ENCODE data around the gene SHISA5.

SHISA5 gene

DNA sequence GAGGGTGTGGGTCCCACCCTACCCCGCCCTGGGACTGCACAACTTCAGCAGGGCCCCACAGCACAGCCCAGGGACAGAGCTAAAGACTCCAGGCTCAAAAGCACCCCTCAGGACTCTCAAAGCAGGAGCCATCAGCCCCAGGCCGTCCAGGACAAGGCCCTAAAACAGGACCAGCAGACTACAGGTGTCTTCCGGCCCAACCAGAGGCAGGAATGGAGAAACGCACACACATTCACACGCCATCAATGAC is 31.4 kb downstream of the SHISA5 start:
- H3K27me3 ChIP-seq = no peaks in the 10 kb centered on the region
- TF ChIP-seq, protein P1, sequence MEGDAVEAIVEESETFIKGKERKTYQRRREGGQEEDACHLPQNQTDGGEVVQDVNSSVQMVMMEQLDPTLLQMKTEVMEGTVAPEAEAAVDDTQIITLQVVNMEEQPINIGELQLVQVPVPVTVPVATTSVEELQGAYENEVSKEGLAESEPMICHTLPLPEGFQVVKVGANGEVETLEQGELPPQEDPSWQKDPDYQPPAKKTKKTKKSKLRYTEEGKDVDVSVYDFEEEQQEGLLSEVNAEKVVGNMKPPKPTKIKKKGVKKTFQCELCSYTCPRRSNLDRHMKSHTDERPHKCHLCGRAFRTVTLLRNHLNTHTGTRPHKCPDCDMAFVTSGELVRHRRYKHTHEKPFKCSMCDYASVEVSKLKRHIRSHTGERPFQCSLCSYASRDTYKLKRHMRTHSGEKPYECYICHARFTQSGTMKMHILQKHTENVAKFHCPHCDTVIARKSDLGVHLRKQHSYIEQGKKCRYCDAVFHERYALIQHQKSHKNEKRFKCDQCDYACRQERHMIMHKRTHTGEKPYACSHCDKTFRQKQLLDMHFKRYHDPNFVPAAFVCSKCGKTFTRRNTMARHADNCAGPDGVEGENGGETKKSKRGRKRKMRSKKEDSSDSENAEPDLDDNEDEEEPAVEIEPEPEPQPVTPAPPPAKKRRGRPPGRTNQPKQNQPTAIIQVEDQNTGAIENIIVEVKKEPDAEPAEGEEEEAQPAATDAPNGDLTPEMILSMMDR (IDR thresholded peaks at IDR 0.05; ENCODE audit: low read depth, low read length) = no peak
- no peaks in the 10 kb centered on the region; the same call in none of the 2 replicates for H3K4me1 ChIP-seq
- H3K4me3 ChIP-seq (ENCODE audit: low read depth, low read length) = peak overlapping the region; percentile 68
- H3K9me3 ChIP-seq = no peaks in the 10 kb centered on the region
- peaks cover 5% of the 10 kb centered on the region; the same call in 1 of the 2 replicates for H3K36me3 ChIP-seq
- no peak for DNase-seq

DNA sequence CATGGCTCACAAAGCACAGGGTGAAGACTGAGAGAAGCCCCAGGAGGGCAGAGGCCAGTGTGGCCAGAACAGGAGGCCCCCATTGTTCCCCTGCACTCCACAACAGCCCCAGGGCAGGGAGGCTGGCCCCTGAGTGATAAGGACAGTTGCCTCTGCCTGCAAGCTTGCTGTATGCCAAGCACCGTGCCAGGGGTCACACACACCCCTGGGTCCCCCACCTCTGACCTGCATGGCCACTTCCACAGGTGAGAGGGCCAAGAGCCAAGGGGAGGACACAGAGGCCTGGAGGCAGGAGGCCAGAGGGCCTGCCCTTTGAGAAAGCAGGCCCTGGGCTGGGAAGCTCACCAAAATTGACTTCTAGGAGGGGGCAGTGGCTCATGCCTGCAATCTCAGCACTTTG is 33.7 kb downstream of the SHISA5 start:
- TF ChIP-seq, protein P1 (IDR thresholded peaks at IDR 0.05; ENCODE audit: low read depth, low read length) = no peak
- no peak for DNase-seq
- Histone ChIP-seq H3K36me3 (peaks cover 8% of the 10 kb centered on the region; the same call in 1 of the 2 replicates), H3K4me3 (ENCODE audit: low read depth, low read length) (no peak overlapping the region), H3K9me3 (no peaks in the 10 kb centered on the region), H3K4me1 (peaks cover under 1% of the 10 kb centered on the region), H3K27me3 (no peaks in the 10 kb centered on the region)

DNA sequence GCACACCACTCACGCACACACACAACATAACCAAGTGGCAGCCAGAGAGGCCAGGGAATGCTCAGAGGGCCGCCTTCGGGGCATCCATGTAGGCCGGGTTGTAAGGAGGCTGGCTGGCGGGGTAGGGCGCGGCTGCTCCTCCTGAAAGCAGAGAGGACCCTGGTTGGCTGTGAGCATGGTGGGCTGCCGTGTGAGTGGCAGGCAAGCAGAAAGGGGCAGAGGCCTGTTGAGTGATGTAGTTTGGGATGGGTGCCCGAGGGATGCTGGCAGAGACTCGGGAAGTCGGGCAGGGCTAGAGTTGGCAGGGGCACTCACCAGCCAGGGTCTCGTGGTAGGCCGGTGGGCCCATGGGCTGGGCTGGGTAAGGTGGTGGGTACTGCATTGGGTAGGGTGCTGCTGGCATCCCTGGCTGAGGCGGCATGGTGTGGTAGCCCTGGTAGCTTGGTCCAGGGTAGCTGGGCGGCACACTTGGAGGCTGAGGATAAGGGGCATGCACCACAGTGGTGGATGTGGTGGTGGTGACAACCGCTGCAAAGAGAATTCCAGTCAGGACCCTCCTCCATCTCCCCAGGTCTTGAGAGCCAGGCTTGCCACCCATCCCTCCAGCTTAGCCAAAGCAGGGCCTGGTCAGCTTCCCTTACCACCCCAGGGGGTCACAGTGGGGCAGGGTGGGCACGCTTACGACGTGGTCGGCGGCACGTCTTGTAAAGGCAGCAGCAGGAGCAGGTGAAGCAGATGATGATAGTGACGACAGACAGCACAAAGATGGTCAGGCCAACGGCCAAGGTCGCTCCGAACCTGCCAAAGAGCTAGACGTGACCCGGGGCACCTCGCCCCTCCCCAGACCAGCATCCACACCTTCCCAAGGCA is 34.7 kb downstream of the SHISA5 start:
- H3K27me3 ChIP-seq = no peaks in the 10 kb centered on the region
- no peaks in the 10 kb centered on the region for H3K9me3 ChIP-seq
- TF ChIP-seq, protein P1 (IDR thresholded peaks at IDR 0.05; ENCODE audit: low read depth, low read length) = no peak
- no peak for DNase-seq
- peaks cover 8% of the 10 kb centered on the region; the same call in 1 of the 2 replicates for H3K36me3 ChIP-seq
- H3K4me3 ChIP-seq (ENCODE audit: low read depth, low read length) = no peak overlapping the region
- peaks cover 3% of the 10 kb centered on the region for H3K4me1 ChIP-seq

DNA sequence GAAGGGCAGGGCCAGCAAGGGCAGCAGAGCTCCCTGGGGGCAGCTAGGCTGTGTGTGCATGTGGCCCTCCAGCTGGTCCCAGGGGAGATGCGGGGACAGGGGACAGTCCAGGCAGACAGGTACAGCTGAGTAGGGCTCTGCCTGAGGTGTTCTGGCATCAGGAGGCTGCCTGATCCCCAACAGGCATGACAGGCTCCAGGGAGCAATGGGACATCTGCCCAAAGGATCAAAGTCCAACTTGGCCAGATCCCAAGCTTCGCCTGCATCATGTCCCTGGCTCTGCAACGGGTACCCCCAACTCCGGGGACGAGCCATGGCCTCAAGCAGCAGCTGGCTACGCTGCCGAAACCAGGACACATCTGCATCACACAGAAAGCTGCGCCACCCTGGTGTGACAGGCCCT is 35.6 kb downstream of the SHISA5 start:
- Histone ChIP-seq H3K4me3 (ENCODE audit: low read depth, low read length) (no peak overlapping the region; the same call in 1 of the 2 replicates), H3K9me3 (no peaks in the 10 kb centered on the region), H3K36me3 (peaks cover 8% of the 10 kb centered on the region; the same call in 1 of the 2 replicates), H3K4me1 (peaks cover 3% of the 10 kb centered on the region), H3K27me3 (no peaks in the 10 kb centered on the region)
- DNase-seq = peak; percentile 39
- TF ChIP-seq, protein P1 (IDR thresholded peaks at IDR 0.05; ENCODE audit: low read depth, low read length) = no peak

DNA sequence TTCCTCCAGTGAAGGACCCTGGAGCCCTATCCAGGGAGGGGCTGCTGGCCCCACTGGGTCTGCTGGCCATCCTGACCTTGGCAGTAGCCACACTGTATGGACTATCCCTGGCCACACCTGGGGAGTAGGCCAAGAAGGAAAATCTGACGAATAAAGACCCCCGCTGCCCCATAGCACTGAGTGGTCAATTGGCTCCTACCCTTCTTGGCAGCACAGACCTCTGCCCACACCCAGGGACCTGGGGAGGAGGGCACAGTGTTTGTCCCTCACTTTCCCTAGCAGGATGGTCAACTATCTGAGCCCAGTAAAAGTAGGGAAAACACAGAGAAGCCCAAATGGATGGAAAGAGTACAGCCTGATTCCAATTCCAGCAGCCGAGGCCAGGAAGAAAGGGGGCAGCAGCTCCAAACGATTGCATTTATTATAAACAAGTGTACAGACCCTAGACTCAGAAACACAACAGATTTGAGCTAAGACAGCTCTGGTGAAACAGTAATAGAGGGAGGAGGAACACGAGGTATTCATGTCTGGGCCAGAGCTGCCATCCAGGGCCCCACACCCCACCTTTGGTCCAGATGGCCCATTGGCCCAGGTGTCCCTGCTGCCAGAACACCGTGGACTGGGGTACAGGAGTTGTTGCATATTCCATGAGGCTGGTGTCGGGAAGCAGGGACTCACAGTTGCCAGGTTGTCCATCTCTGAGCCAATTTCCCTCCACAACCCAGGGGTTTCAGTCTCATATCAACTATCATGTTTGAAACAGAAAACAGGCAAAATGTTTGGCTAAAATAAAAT is 36.3 kb downstream of the SHISA5 start:
- no peak for DNase-seq
- Histone ChIP-seq H3K4me3 (ENCODE audit: low read depth, low read length) (peak overlapping the region; percentile 65), H3K4me1 (peaks cover 3% of the 10 kb centered on the region), H3K9me3 (no peaks in the 10 kb centered on the region), H3K27me3 (no peaks in the 10 kb centered on the region), H3K36me3 (peaks cover 8% of the 10 kb centered on the region; the same call in 1 of the 2 replicates)
- TF ChIP-seq, protein P1 (IDR thresholded peaks at IDR 0.05; ENCODE audit: low read depth, low read length) = no peak

DNA sequence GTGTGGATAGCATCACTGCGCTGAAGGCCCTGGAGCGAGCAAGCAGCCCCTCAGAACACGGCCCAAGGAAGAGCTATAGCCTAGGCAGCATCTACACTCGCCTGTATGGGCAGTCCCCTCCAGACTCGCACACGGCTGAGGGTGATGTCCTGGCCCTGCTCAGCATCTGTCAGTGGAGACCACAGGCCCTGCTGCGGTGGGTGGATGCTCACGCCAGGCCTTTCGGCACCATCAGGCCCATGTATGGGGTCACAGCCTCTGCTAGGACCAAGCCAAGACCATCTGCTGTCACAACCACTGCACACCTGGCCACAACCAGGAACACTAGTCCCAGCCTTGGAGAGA is 36.9 kb downstream of the SHISA5 start:
- Histone ChIP-seq H3K4me1 (peaks cover 3% of the 10 kb centered on the region), H3K9me3 (no peaks in the 10 kb centered on the region), H3K36me3 (peaks cover 8% of the 10 kb centered on the region; the same call in 1 of the 2 replicates), H3K4me3 (ENCODE audit: low read depth, low read length) (peak overlapping the region; percentile 65), H3K27me3 (no peaks in the 10 kb centered on the region)
- DNase-seq = no peak
- TF ChIP-seq, protein P1 (IDR thresholded peaks at IDR 0.05; ENCODE audit: low read depth, low read length) = no peak
